NCI-H1436 treated with DMSO at 0.1 percent for 48 hours (cell line): ENCODE data around the gene BTBD6.

Experiments
- DNase-seq: peaks from one replicate; lab custom pipeline; 2025; lab: John Stamatoyannopoulos, UW

BTBD6 gene

GRCh38 chr14:105248368-105249181 lies at the start of gene BTBD6:
Gene BTBD6, plus strand, starts transcription at chr14:105248533. Its CDS starts 179 bp downstream, at chr14:105248712.
- no peak for DNase-seq

GRCh38 chr14:105198588-105198987 lies 49.7 kb upstream of the BTBD6 start:
- no peak for DNase-seq

- DNase-seq = no peak
Measured at GRCh38 chr14:105199093-105199492, 49.2 kb upstream of the BTBD6 start.

GRCh38 chr14:105200074-105200473 lies 48.3 kb upstream of the BTBD6 start:
- DNase-seq = no peak

- no peak for DNase-seq
Measured at GRCh38 chr14:105200641-105201040, 47.7 kb upstream of the BTBD6 start.

GRCh38 chr14:105201156-105201924 lies 47.0 kb upstream of the BTBD6 start:
- no peak for DNase-seq

GRCh38 chr14:105201925-105202513 lies 46.3 kb upstream of the BTBD6 start:
- DNase-seq = no peak

GRCh38 chr14:105203057-105203531 lies 45.2 kb upstream of the BTBD6 start:
- no peak for DNase-seq

GRCh38 chr14:105203701-105204100 lies 44.6 kb upstream of the BTBD6 start:
- no peak for DNase-seq

- no peak for DNase-seq
Measured at GRCh38 chr14:105204206-105204930, 44.0 kb upstream of the BTBD6 start.

- no peak for DNase-seq
Measured at GRCh38 chr14:105204931-105205672, 43.2 kb upstream of the BTBD6 start.

- no peak for DNase-seq
Measured at GRCh38 chr14:105205673-105206208, 42.6 kb upstream of the BTBD6 start.

GRCh38 chr14:105206873-105207272 lies 41.5 kb upstream of the BTBD6 start:
- DNase-seq = no peak

- no peak for DNase-seq
Measured at GRCh38 chr14:105207460-105207901, 40.9 kb upstream of the BTBD6 start.

GRCh38 chr14:105207996-105208737 lies 40.2 kb upstream of the BTBD6 start:
- DNase-seq = no peak

GRCh38 chr14:105208738-105209075 lies 39.6 kb upstream of the BTBD6 start:
- no peak for DNase-seq

- DNase-seq = no peak
Measured at GRCh38 chr14:105209091-105209490, 39.2 kb upstream of the BTBD6 start.

GRCh38 chr14:105209646-105210045 lies 38.7 kb upstream of the BTBD6 start:
- no peak for DNase-seq

- DNase-seq = no peak
Measured at GRCh38 chr14:105210266-105211025, 37.9 kb upstream of the BTBD6 start.
